Subcutaneous abdominal adipose tissue (tissue), 5 donors: ENCODE results near the gene FHL1.

Experiments used
- H3K27ac ChIP-seq: one replicate; pipeline ENCODE4 v1.7.0; 2013; ENCODE audit warnings: low read depth, mild to moderate bottlenecking, inconsistent platforms, low read length, moderate library complexity
- H3K27me3 ChIP-seq, 5 donors: one replicate each; pipeline ENCODE4 v1.7.0; 2013; ENCODE audit warnings: low read length in 5 of 5, inconsistent platforms in 1 of 5; ENCODE audit not compliant: control insufficient read depth in 5 of 5, insufficient read depth in 4 of 5
- H3K36me3 ChIP-seq, 5 donors: one replicate each; pipeline ENCODE4 v1.7.0; 2013; ENCODE audit warnings: low read length in 5 of 5; ENCODE audit not compliant: control insufficient read depth in 5 of 5, insufficient read depth in 5 of 5
- H3K4me1 ChIP-seq, 5 donors: one replicate each; pipeline ENCODE4 v1.7.0; 2013; ENCODE audit warnings: low read length in 5 of 5, mild to moderate bottlenecking in 3 of 5, moderate library complexity in 1 of 5; ENCODE audit not compliant: control insufficient read depth in 5 of 5, insufficient read depth in 5 of 5
- H3K4me3 ChIP-seq, 5 donors: one replicate each; pipeline ENCODE4 v1.7.0; 2013; ENCODE audit warnings: low read length in 5 of 5, low read depth in 1 of 5
- H3K9ac ChIP-seq, 5 donors: one replicate each; pipeline ENCODE4 v1.7.0; 2013; ENCODE audit warnings: low read length in 5 of 5, mild to moderate bottlenecking in 4 of 5, moderate library complexity in 3 of 5
- H3K9me3 ChIP-seq, 5 donors: one replicate each; pipeline ENCODE4 v1.7.0; 2013; ENCODE audit warnings: low read length in 5 of 5; ENCODE audit not compliant: control insufficient read depth in 5 of 5
- donor health status: healthy.
- donor health status: healthy.
- donor health status: healthy.
- donor health status: healthy.
- donor health status: healthy.

Gene FHL1

DNA sequence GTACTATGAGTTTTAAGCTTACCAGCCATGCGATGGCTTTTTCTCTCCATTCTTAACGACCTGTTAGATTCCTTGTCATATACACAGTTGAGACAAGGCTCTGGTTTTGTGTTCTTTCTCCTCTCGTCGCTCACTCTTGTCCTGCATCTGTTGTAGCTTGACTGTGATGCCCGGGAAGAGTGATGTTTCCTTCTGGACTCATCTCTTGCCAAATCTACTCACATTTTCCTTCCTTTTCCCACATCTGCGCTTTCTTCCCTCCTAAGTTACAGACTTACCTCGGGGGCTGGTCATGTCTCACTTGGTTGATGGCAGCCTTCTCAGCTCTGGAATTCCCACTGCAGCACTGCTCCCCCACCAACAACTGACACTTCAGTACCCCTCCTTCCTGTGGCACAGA is 108.7 kb downstream of the FHL1 start:
- no peaks in the 10 kb centered on the region for H3K36me3 ChIP-seq
- H3K9ac ChIP-seq = no peak overlapping the region
- no peaks in the 10 kb centered on the region for H3K9me3 ChIP-seq
- peaks cover 0 to 6% (median 0%) of the 10 kb centered on the region in 5 donors for H3K27me3 ChIP-seq
- peak overlapping the region; percentile 69 for H3K27ac ChIP-seq
- no peak overlapping the region for H3K4me3 ChIP-seq
- peaks cover 5 to 31% (median 21%) of the 10 kb centered on the region in 5 donors for H3K4me1 ChIP-seq

DNA sequence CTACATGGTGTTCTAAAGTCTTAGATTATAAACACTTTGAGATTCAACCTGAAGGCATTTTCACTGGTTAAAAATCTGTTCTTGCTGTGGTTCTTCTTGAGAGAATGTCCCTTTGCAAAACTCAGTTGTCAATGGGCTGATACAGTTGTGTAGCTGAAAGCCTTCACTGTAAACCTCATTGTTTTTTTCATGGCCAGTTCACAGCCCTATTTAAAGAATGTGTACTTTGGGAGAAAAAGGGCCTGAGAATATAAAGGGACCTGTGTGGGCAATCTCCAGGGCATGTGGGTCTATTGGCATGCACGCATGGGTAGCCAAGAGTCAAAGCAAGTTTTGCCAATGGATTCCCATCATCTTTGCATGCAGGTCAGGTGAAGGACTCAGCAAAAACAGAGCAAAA is 111.6 kb downstream of the FHL1 start:
- peak overlapping the region; percentile 77 for H3K27ac ChIP-seq
- peaks cover 10 to 50% (median 37%) of the 10 kb centered on the region in 5 donors for H3K4me1 ChIP-seq
- H3K9ac ChIP-seq = no peak overlapping the region
- no peaks in the 10 kb centered on the region for H3K36me3 ChIP-seq
- H3K4me3 ChIP-seq = no peak overlapping the region
- H3K9me3 ChIP-seq = no peaks in the 10 kb centered on the region
- H3K27me3 ChIP-seq = peaks cover 0 to 6% (median 0%) of the 10 kb centered on the region in 5 donors

DNA sequence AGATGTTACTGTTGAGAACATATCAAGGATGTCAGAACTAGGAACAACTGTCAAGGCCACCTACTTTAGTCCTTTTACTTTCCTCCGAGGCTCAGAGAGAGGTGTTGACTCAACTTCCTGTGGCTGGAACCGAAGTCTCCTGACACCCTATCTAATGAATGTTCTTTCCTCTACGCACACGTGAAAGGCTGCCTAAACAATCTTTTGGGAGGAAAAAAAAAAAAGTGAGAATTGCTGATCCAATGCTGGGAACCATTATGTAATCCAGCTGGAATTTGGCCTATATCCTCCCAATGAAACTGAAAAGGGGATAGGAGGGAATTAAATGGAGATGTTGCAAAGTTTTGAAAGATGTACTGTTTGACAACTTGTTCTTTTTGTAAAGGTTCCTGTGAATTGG is 112.2 kb downstream of the FHL1 start:
- peaks cover 10 to 50% (median 37%) of the 10 kb centered on the region in 5 donors for H3K4me1 ChIP-seq
- peak overlapping the region; percentile 77 for H3K27ac ChIP-seq
- peak overlapping the region in 1 of 5 donors; percentile 60 for H3K9ac ChIP-seq
- no peaks in the 10 kb centered on the region for H3K9me3 ChIP-seq
- no peaks in the 10 kb centered on the region for H3K36me3 ChIP-seq
- H3K27me3 ChIP-seq = peaks cover 0 to 3% (median 0%) of the 10 kb centered on the region in 5 donors
- no peak overlapping the region for H3K4me3 ChIP-seq

DNA sequence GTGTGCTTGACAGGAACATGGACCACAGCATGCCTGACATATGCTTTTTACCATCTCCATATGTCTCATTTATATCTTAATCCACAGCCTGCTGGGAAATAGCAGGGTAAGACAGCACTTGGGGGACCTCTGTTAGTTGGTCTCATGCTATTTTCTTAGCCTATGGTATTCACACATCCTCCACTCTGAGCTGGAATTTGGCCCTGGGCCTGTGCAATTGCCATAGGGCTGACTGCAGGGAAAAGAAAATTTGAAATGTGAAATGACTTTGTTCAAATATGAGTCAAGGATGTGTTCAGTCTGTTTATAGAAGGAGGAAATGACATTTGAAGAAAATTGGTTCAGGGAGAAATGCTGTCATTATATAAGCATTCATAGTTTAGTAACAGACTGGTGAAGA is 113.4 kb downstream of the FHL1 start:
- Histone ChIP-seq H3K9me3 (no peaks in the 10 kb centered on the region), H3K9ac (peak overlapping the region in 1 of 5 donors; percentile 57), H3K4me1 (peaks cover 10 to 50% (median 35%) of the 10 kb centered on the region in 5 donors), H3K27ac (peak overlapping the region; percentile 77), H3K4me3 (no peak overlapping the region), H3K27me3 (peaks cover 0 to 3% (median 0%) of the 10 kb centered on the region in 5 donors), H3K36me3 (no peaks in the 10 kb centered on the region)
